Pancreas (tissue), 10 donors: ENCODE data around the gene C11orf54. TPM values are rescaled to one million over a fixed set of nuclear protein-coding genes. Genes with fewer than 3 reads are reported as not detected.

ENCODE experiments used
- ATAC-seq, 4 donors: fragments of 200-7000 bp; cut with Tn5 transposase; one replicate each; pipeline versions ENCODE4 v1.8.0 to v1.9.1; 2020; ENCODE audit warnings: mild to moderate bottlenecking in 4 of 4, moderate library complexity in 4 of 4
- DNase-seq, 6 donors: peaks; one replicate each; pipeline ENCODE4 v3.0.0-alpha.2; 2020
- FAIRE-seq: peaks from 2 replicates; lab custom pipeline; 2012; peaks lifted over from hg19 to GRCh38; lab: Jason Lieb, UNC
- H3K27ac ChIP-seq, 4 donors: fragments of 200-600 bp; sonication (generic); 1 replicate in 3 of 4; 2 replicates in 1 of 4; pipeline versions ENCODE4 v1.5.0 to v1.8.0; 2020
- H3K27me3 ChIP-seq, 4 donors: fragments of 200-600 bp; one replicate each; pipeline ENCODE4 v1.8.0; 2021
- H3K36me3 ChIP-seq, 3 donors: fragments of 200-600 bp; sonication (generic) in 1 of 3; one replicate each; pipeline versions ENCODE4 v1.5.0 to v1.8.0; 2020 to 2021
- H3K4me1 ChIP-seq, 3 donors: fragments of 200-600 bp; one replicate each; pipeline ENCODE4 v1.8.0; 2021
- H3K4me3 ChIP-seq, 4 donors: fragments of 200-600 bp; sonication (generic) in 2 of 4; one replicate each; pipeline versions ENCODE4 v1.5.0 to v1.8.0; 2020 to 2021
- H3K9me3 ChIP-seq, 4 donors: fragments of 200-600 bp; one replicate each; pipeline ENCODE4 v1.8.0; 2021
- WGBS, 2 donors: extraction: QIAGEN DNeasy Blood & Tissue Kit; methylation state at CpG; one replicate each; pipeline ENCODE4 v1.1.7; 2013; 5-methylcytosine and 5-hydroxymethylcytosine counted together
- intact Hi-C, 3 donors: fragments of 100-400 bp; cut with DNase I; formaldehyde crosslinking; loops; one replicate each; pipeline versions ENCODE4 v1.11.1 to v1.14.2; 2022
- polyA plus RNA-seq, 2 donors: library from polyadenylated mRNA; stranded (reverse); fragments of 200-250 nt; gene quantifications; one replicate each; pipeline ENCODE4 v1.2.3, GENCODE V29; 2013
- total RNA-seq, 6 donors: library from RNA; stranded (reverse); fragmentation: NEBNext Ultra II Directional in 4 of 6; extraction: Animal tissue kit (Norgen Biotek cat#: 25700) in 4 of 6; gene quantifications; one replicate each; pipeline versions ENCODE4 v1.2.1 to v1.2.4, GENCODE V29; 2021 to 2023
- TF ChIP-seq, protein P1 (sequence below), 4 donors: fragments of 200-600 bp; sonication (generic) in 3 of 4; IDR thresholded peaks; one replicate each; pipeline versions ENCODE4 v1.5.0 to v1.8.0; 2021; ENCODE audit warnings: antibody characterized with exemption in 4 of 4
- donor health status: healthy with polysubstance abuse.
- donor health status: DM: no; HTN: no; CAD: no; lungs with moderate emphysema.
- donor health status: DM: no; HTN: no; CAD: no.
- donor health status: control.
- donor health status: control.
- donor health status: Bipolar disorder and iron deficiency.
- donor health status: DM: yes; HTN: yes; CAD: no.
- donor health status: DM: no; HTN: no; CAD: no.
- donor health status: DM: no; HTN: no; CAD: no.
- donor health status: DM: yes; HTN: yes; CAD: no.

Gene C11orf54
- total and polyA plus RNA-seq, 8 donors = 12.5 to 30.9 (median 23.2) TPM

DNA sequence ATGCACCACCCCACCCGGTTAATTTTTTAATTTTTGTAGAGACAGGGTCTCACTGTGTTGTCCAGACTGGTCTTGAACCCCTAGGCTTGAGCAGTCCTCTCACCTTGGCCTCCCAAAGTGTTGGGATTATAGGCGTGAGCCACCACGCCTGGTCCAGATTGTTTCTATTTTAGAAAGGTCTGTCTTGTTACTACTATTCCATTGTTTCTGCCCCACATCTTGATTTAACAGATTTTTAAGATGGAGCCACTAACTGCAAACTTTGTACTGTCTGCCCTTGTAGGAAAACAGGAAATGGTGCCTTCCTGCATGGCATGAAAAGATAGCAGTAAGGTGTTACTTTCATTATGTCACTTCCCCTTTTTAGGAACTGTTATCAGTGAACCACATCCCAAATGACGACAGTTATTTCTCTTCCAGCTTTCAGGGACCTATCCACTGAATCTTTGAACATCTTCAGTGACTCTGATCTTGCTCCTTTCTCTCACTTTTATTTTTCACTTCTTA, 23.4 kb upstream of the C11orf54 start:
- FAIRE-seq = no peak
- H3K4me3 ChIP-seq = no peak overlapping the region
- no peaks in the 10 kb centered on the region for H3K9me3 ChIP-seq
- H3K27ac ChIP-seq = no peak overlapping the region
- 91% methylated on average over 4 of the region's 4 CpGs for WGBS, 2 donors
- DNase-seq = no peak
- ATAC-seq = no peak
- H3K27me3 ChIP-seq = no peaks in the 10 kb centered on the region
- TF ChIP-seq, protein P1, sequence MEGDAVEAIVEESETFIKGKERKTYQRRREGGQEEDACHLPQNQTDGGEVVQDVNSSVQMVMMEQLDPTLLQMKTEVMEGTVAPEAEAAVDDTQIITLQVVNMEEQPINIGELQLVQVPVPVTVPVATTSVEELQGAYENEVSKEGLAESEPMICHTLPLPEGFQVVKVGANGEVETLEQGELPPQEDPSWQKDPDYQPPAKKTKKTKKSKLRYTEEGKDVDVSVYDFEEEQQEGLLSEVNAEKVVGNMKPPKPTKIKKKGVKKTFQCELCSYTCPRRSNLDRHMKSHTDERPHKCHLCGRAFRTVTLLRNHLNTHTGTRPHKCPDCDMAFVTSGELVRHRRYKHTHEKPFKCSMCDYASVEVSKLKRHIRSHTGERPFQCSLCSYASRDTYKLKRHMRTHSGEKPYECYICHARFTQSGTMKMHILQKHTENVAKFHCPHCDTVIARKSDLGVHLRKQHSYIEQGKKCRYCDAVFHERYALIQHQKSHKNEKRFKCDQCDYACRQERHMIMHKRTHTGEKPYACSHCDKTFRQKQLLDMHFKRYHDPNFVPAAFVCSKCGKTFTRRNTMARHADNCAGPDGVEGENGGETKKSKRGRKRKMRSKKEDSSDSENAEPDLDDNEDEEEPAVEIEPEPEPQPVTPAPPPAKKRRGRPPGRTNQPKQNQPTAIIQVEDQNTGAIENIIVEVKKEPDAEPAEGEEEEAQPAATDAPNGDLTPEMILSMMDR (IDR thresholded peaks at IDR 0.05) = no peak
- intact Hi-C loops = no loop called here
- H3K4me1 ChIP-seq = no peaks in the 10 kb centered on the region
- peaks cover 0 to 8% (median 5%) of the 10 kb centered on the region in 3 donors for H3K36me3 ChIP-seq

DNA sequence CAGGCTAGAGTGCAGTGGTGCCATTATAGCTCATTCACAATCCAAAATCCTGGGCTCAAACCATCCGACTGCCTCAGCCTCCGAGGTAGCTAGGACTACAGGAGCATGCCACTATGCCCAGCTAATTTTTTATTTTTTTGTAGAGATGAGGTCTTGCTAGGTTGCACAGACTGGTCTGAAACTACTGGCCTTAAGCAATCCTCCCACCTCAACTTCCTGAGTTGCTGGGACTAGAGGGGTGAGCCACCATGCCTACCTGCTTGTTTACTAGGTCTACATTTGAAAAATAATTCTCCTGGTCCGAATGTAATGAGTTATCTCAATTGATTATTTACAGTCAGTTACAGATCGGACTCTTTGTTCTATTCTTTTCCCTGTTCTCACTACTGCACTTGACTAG, 22.2 kb upstream of the C11orf54 start:
- intact Hi-C loops = no loop called here
- Histone ChIP-seq H3K27ac (no peak overlapping the region), H3K27me3 (no peaks in the 10 kb centered on the region), H3K9me3 (no peaks in the 10 kb centered on the region), H3K4me1 (no peaks in the 10 kb centered on the region), H3K4me3 (no peak overlapping the region), H3K36me3 (peaks cover 0 to 13% (median 5%) of the 10 kb centered on the region in 3 donors)
- WGBS, 2 donors = 78 to 81% methylated on average over 4 of the region's 4 CpGs
- DNase-seq (no peak), FAIRE-seq (no peak), ATAC-seq (no peak)
- TF ChIP-seq, protein P1 (IDR thresholded peaks at IDR 0.05) = no peak

DNA sequence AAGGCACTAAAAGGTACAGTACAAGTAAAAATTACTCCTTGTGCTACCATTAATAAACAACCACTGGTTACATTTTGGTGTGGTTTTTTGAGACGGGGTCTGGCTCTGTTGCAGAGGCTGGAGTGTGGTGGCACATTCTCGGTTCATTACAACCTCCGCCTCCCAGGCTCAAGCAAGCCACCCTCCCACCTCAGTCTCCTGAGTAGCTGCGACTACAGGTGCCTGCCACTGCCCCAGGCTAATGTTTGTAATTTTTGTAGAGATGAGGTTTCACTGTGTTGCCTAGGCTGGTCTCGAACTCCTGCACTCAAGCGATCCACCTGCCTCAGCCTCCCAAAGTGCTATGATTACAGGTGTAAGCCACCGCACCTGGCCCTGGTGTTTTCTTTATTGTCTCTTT, 20.9 kb upstream of the C11orf54 start:
- Histone ChIP-seq H3K9me3 (no peaks in the 10 kb centered on the region), H3K27ac (no peak overlapping the region), H3K4me1 (no peaks in the 10 kb centered on the region), H3K4me3 (no peak overlapping the region), H3K36me3 (peaks cover 0 to 13% (median 5%) of the 10 kb centered on the region in 3 donors), H3K27me3 (no peaks in the 10 kb centered on the region)
- DNase-seq = no peak
- no peak for FAIRE-seq
- 97 to 98% methylated on average over 7 of the region's 7 CpGs for WGBS, 2 donors
- intact Hi-C loops = no loop called here
- TF ChIP-seq, protein P1 (IDR thresholded peaks at IDR 0.05) = no peak
- no peak for ATAC-seq

DNA sequence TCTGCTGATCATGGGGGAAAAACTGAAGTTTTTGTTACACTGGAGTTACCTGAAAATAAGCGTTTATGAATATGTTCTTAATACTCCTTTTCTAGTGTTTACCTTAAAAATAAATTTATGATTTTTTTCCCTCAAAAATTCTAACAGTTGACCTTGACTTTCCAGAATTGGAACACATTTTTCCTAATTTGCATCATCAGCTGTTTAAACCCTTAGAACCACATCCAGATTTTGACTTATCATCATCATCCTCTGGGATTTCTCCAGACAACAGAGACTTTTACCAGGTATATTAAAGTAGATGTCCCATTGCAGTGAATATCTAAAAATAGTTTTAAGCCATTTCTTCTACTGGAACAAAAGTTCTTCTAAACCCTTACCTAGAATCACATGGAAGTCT, 17.4 kb upstream of the C11orf54 start:
- no peak for FAIRE-seq
- peaks cover 0 to 34% (median 12%) of the 10 kb centered on the region in 3 donors for H3K36me3 ChIP-seq

More for the DNA sequence above, 17.4 kb upstream of the C11orf54 start:
- TF ChIP-seq, protein P1 (IDR thresholded peaks at IDR 0.05) = no peak
- intact Hi-C loops = no loop called here
- WGBS, 2 donors = 94 to 95% methylated on average over 1 of the region's 1 CpG
- ATAC-seq (no peak), DNase-seq (no peak)
- Histone ChIP-seq H3K4me3 (no peak overlapping the region), H3K4me1 (no peaks in the 10 kb centered on the region), H3K9me3 (no peaks in the 10 kb centered on the region), H3K27me3 (no peaks in the 10 kb centered on the region), H3K27ac (no peak overlapping the region)
